HEK293 (cell line): ENCODE data around the gene DENND1A.

Experiments used
- CTCF ChIA-PET: fragments of 350-600 bp; formaldehyde crosslinking; extraction: SDS; loops from one replicate; lab custom pipeline; 2021; ENCODE audit warnings: antibody characterized with exemption; lab: Yijun Ruan, JAX
- POLR2A ChIA-PET: fragments of 300-600 bp; formaldehyde crosslinking; extraction: SDS; loops from one replicate; lab custom pipeline; 2020; ENCODE audit warnings: antibody characterized with exemption, inconsistent platforms; lab: Yijun Ruan, JAX
- H3K27ac ChIP-seq: fragments of 200-500 bp; sonication (Bioruptor generic); 2 replicates; pipeline ENCODE4 v1.5.1; 2014; ENCODE audit warnings: low read depth, low read length, control low read depth, inconsistent platforms; ENCODE audit errors: extremely low read depth
- H3K36me3 ChIP-seq, 2 experiments: fragments of 200-500 bp in 1 of 2; sonication (Bioruptor generic) in 1 of 2; 1 replicate in 1 of 2; 2 replicates in 1 of 2; pipeline ENCODE4 v1.5.1; 2014 to 2017; ENCODE audit warnings: inconsistent platforms in 2 of 2, low read length in 2 of 2; ENCODE audit not compliant: control insufficient read depth in 2 of 2, insufficient read depth in 1 of 2
- H3K4me1 ChIP-seq: fragments of 200-500 bp; sonication (Bioruptor generic); 2 replicates; pipeline ENCODE4 v1.5.1; 2014; ENCODE audit warnings: mild to moderate bottlenecking, low read length, inconsistent platforms; ENCODE audit not compliant: control insufficient read depth, insufficient read depth
- H3K4me3 ChIP-seq: 2 replicates; pipeline ENCODE4 v1.5.1; 2011; ENCODE audit warnings: low read depth, mild to moderate bottlenecking, control low read depth, low read length, moderate library complexity
- H3K9me3 ChIP-seq: fragments of 200-500 bp; sonication (Bioruptor generic); 2 replicates; pipeline ENCODE4 v1.5.1; 2014; ENCODE audit warnings: low read depth, low read length, inconsistent platforms; ENCODE audit not compliant: control insufficient read depth, insufficient read depth
- BCL11A ChIP-seq: fragments of 450-650 bp; formaldehyde crosslinking; IDR thresholded peaks from 2 replicates; pipeline ENCODE4 v1.5.1; 2016; ENCODE audit warnings: low read depth, missing biosample characterization, missing genetic modification characterization
- KLF1 ChIP-seq: fragments of 450-650 bp; formaldehyde crosslinking; IDR thresholded peaks from 2 replicates; pipeline ENCODE4 v1.5.1; 2016; ENCODE audit warnings: missing biosample characterization, missing genetic modification characterization
- KLF7 ChIP-seq: fragments of 450-650 bp; formaldehyde crosslinking; IDR thresholded peaks from 2 replicates; pipeline ENCODE4 v1.5.1; 2016; ENCODE audit warnings: missing biosample characterization, missing genetic modification characterization, borderline replicate concordance
- MEIS1 ChIP-seq: sonication (generic); formaldehyde crosslinking; IDR thresholded peaks from 2 replicates; pipeline ENCODE4 v1.8.1; 2022; ENCODE audit warnings: missing genetic modification reagents, mild to moderate bottlenecking, borderline replicate concordance
- PRDM1 ChIP-seq: fragments of 450-650 bp; formaldehyde crosslinking; IDR thresholded peaks from 2 replicates; pipeline ENCODE4; 2016; ENCODE audit warnings: missing biosample characterization, missing genetic modification characterization
- WT1 ChIP-seq: fragments of 450-650 bp; formaldehyde crosslinking; IDR thresholded peaks from 2 replicates; pipeline ENCODE4 v1.5.1; 2016; ENCODE audit warnings: missing biosample characterization, missing genetic modification characterization
- ZFHX2 ChIP-seq: fragments of 450-650 bp; formaldehyde crosslinking; conservative IDR thresholded peaks from 2 replicates; pipeline ENCODE4 v1.5.1; 2016; ENCODE audit warnings: missing biosample characterization, missing genetic modification characterization
- ZFP69B ChIP-seq: fragments of 450-650 bp; formaldehyde crosslinking; IDR thresholded peaks from 2 replicates; pipeline ENCODE4 v1.5.1; 2016; ENCODE audit warnings: missing biosample characterization, missing genetic modification characterization
- ZNF174 ChIP-seq: fragments of 450-650 bp; formaldehyde crosslinking; IDR thresholded peaks from 2 replicates; pipeline ENCODE4 v1.5.0; 2017; ENCODE audit warnings: missing biosample characterization, mild to moderate bottlenecking, missing genetic modification characterization
- ZNF274 ChIP-seq, 2 experiments: fragments of 200-500 bp in 1 of 2; fragments of 450-650 bp in 1 of 2; sonication (Bioruptor generic) in 1 of 2; formaldehyde crosslinking in 1 of 2; IDR thresholded peaks; 2 replicates each; pipeline versions ENCODE4 v1.5.1 to v1.6.1; 2014 to 2016; ENCODE audit warnings: borderline replicate concordance in 1 of 2, inconsistent platforms in 1 of 2, low read length in 1 of 2, missing biosample characterization in 1 of 2, missing genetic modification characterization in 1 of 2
- ZNF292 ChIP-seq: fragments of 450-650 bp; formaldehyde crosslinking; IDR thresholded peaks from 2 replicates; pipeline ENCODE4 v1.5.1; 2016; ENCODE audit warnings: low read depth, missing biosample characterization, missing genetic modification characterization, borderline replicate concordance
- ZNF354C ChIP-seq: fragments of 450-650 bp; formaldehyde crosslinking; IDR thresholded peaks from 2 replicates; pipeline ENCODE4 v1.5.1; 2016; ENCODE audit warnings: missing biosample characterization, missing genetic modification characterization, low read depth, borderline replicate concordance
- ZNF626 ChIP-seq: fragments of 450-650 bp; sonication (Bioruptor Pico); formaldehyde crosslinking; IDR thresholded peaks from 2 replicates; pipeline ENCODE4 v1.5.1; 2018; ENCODE audit warnings: missing biosample characterization, missing genetic modification characterization, inconsistent platforms
- ZNF677 ChIP-seq: fragments of 450-650 bp; IDR thresholded peaks from 2 replicates; pipeline ENCODE4 v1.5.0; 2018; ENCODE audit warnings: missing biosample characterization, mild to moderate bottlenecking, missing genetic modification characterization, moderate library complexity
- ZNF830 ChIP-seq: fragments of 450-650 bp; IDR thresholded peaks from 2 replicates; pipeline ENCODE4 v1.5.0; 2018; ENCODE audit warnings: missing biosample characterization, missing genetic modification characterization, low read depth, mild to moderate bottlenecking, moderate library complexity
- TF ChIP-seq, protein P1 (sequence below): fragments of 450-650 bp; formaldehyde crosslinking; IDR thresholded peaks from 2 replicates; pipeline ENCODE4 v1.5.1; 2016; ENCODE audit warnings: missing biosample characterization, missing genetic modification characterization, low read depth
- TF ChIP-seq, protein P2 (sequence below): fragments of 450-650 bp; formaldehyde crosslinking; IDR thresholded peaks from 2 replicates; pipeline ENCODE4 v1.5.1; 2016; ENCODE audit warnings: missing biosample characterization, missing genetic modification characterization
- TF ChIP-seq, protein P3 (sequence below): fragments of 450-650 bp; formaldehyde crosslinking; IDR thresholded peaks from 2 replicates; pipeline ENCODE4 v1.5.1; 2016; ENCODE audit warnings: missing biosample characterization, missing genetic modification characterization
- TF ChIP-seq, protein P4 (sequence below): fragments of 450-650 bp; formaldehyde crosslinking; IDR thresholded peaks from 2 replicates; pipeline ENCODE4 v1.5.1; 2016; ENCODE audit warnings: missing biosample characterization, missing genetic modification characterization, borderline replicate concordance
- TF ChIP-seq, protein P5 (sequence below): fragments of 450-650 bp; formaldehyde crosslinking; IDR thresholded peaks from 2 replicates; pipeline ENCODE4 v1.5.1; 2017; ENCODE audit warnings: missing biosample characterization, mild to moderate bottlenecking, missing genetic modification characterization, moderate library complexity

Gene DENND1A

DNA sequence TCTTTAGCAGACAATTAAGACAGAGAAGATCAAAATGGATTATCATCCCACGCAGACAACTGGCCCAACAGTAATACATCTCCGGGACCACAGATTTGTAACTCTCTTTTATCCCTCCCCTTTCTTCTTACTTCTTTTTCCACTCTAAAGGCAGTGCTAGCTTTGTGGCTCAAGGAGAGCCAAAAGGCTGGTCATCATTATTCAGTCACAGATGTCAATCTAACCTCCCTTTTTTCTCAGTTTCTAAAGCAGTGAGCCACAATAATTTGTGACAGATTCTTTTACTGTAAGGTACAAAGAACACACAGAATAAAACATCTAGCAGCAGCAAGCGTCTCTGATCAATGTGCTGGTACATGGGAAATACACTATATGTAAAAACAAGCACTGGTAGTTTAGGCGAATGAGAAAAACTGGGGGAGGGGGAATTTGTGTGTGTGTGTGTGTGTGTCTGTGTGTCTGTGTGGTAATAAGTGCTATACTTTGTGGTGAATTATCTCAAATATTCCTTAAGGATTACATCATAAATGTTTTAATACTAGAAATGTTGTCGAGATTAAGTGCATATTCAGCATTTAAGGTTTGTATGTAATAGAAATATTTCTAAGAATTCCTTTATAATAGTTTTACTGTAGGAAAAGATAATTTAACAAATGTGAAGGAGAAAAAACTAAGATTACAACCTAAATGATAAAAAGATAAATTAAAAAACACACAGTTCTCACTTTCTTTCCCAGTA lies 140.2 kb downstream of the DENND1A start:
- Histone ChIP-seq H3K9me3 (no peaks in the 10 kb centered on the region), H3K36me3 (no peaks in the 10 kb centered on the region), H3K27ac (no peak overlapping the region), H3K4me3 (no peak overlapping the region), H3K4me1 (no peaks in the 10 kb centered on the region)
- TF ChIP-seq, protein P1, sequence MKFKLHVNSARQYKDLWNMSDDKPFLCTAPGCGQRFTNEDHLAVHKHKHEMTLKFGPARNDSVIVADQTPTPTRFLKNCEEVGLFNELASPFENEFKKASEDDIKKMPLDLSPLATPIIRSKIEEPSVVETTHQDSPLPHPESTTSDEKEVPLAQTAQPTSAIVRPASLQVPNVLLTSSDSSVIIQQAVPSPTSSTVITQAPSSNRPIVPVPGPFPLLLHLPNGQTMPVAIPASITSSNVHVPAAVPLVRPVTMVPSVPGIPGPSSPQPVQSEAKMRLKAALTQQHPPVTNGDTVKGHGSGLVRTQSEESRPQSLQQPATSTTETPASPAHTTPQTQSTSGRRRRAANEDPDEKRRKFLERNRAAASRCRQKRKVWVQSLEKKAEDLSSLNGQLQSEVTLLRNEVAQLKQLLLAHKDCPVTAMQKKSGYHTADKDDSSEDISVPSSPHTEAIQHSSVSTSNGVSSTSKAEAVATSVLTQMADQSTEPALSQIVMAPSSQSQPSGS (tag by site-specific recombination), result 0 out of 2 replicates have a peak, but pooled peaks have one; percentile 54
- no peak for TF ChIP-seq BCL11A (tag by site-specific recombination)
- TF ChIP-seq, all 188 proteins: peak for 1
- POLR2A ChIA-PET, result no interaction called here
- CTCF ChIA-PET, result no interaction called here

DNA sequence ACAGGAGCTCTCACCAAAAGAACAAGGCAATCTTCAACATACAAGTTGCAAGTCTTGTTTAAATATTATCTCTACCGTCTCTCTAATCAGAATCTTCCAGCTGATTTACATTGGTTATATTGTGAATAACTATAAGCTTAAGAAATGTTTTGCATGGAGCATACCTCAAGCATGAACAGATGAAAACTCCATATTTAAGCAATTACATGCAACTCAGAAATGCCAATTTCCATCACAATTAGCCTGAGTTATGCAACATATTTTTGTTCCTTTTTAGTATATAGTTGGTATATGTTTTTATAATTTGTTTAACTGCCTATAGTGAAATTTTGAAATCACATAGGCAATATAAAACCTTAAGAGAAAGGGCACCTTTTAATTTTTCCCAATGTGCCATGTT lies 142.5 kb downstream of the DENND1A start:
- ChIA-PET CTCF (no interaction called here), POLR2A (no interaction called here)
- H3K36me3 ChIP-seq, result no peaks in the 10 kb centered on the region
- no peak overlapping the region for H3K4me3 ChIP-seq
- TF ChIP-seq ZNF830 (no peak), ZFHX2 (no peak), ZNF354C (tag by site-specific recombination) (no peak), ZNF677 (tag by site-specific recombination) (no peak), ZNF174 (tag by site-specific recombination) (no peak), WT1 (tag by site-specific recombination) (no peak), KLF7 (no peak), ZNF292 (tag by site-specific recombination) (no peak), ZNF626 (tag by site-specific recombination) (no peak), KLF1 (tag by site-specific recombination) (no peak), PRDM1 (tag by site-specific recombination) (no peak), ZNF274 (IDR thresholded peaks at IDR 0.05; ENCODE audit: low read length) (no peak), ZNF274 (tag by site-specific recombination; IDR thresholded peaks at IDR 0.05; ENCODE audit: borderline replicate concordance) (no peak), MEIS1 (CRISPR knock-in tag) (no peak), ZFP69B (tag by site-specific recombination) (no peak)
- TF ChIP-seq, protein P2, sequence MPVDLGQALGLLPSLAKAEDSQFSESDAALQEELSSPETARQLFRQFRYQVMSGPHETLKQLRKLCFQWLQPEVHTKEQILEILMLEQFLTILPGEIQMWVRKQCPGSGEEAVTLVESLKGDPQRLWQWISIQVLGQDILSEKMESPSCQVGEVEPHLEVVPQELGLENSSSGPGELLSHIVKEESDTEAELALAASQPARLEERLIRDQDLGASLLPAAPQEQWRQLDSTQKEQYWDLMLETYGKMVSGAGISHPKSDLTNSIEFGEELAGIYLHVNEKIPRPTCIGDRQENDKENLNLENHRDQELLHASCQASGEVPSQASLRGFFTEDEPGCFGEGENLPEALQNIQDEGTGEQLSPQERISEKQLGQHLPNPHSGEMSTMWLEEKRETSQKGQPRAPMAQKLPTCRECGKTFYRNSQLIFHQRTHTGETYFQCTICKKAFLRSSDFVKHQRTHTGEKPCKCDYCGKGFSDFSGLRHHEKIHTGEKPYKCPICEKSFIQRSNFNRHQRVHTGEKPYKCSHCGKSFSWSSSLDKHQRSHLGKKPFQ, result no peak
- TF ChIP-seq, protein P3, sequence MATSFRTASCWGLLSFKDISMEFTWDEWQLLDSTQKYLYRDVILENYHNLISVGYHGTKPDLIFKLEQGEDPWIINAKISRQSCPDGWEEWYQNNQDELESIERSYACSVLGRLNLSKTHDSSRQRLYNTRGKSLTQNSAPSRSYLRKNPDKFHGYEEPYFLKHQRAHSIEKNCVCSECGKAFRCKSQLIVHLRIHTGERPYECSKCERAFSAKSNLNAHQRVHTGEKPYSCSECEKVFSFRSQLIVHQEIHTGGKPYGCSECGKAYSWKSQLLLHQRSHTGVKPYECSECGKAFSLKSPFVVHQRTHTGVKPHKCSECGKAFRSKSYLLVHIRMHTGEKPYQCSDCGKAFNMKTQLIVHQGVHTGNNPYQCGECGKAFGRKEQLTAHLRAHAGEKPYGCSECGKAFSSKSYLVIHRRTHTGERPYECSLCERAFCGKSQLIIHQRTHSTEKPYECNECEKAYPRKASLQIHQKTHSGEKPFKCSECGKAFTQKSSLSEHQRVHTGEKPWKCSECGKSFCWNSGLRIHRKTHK, result no peak
- TF ChIP-seq, protein P4, sequence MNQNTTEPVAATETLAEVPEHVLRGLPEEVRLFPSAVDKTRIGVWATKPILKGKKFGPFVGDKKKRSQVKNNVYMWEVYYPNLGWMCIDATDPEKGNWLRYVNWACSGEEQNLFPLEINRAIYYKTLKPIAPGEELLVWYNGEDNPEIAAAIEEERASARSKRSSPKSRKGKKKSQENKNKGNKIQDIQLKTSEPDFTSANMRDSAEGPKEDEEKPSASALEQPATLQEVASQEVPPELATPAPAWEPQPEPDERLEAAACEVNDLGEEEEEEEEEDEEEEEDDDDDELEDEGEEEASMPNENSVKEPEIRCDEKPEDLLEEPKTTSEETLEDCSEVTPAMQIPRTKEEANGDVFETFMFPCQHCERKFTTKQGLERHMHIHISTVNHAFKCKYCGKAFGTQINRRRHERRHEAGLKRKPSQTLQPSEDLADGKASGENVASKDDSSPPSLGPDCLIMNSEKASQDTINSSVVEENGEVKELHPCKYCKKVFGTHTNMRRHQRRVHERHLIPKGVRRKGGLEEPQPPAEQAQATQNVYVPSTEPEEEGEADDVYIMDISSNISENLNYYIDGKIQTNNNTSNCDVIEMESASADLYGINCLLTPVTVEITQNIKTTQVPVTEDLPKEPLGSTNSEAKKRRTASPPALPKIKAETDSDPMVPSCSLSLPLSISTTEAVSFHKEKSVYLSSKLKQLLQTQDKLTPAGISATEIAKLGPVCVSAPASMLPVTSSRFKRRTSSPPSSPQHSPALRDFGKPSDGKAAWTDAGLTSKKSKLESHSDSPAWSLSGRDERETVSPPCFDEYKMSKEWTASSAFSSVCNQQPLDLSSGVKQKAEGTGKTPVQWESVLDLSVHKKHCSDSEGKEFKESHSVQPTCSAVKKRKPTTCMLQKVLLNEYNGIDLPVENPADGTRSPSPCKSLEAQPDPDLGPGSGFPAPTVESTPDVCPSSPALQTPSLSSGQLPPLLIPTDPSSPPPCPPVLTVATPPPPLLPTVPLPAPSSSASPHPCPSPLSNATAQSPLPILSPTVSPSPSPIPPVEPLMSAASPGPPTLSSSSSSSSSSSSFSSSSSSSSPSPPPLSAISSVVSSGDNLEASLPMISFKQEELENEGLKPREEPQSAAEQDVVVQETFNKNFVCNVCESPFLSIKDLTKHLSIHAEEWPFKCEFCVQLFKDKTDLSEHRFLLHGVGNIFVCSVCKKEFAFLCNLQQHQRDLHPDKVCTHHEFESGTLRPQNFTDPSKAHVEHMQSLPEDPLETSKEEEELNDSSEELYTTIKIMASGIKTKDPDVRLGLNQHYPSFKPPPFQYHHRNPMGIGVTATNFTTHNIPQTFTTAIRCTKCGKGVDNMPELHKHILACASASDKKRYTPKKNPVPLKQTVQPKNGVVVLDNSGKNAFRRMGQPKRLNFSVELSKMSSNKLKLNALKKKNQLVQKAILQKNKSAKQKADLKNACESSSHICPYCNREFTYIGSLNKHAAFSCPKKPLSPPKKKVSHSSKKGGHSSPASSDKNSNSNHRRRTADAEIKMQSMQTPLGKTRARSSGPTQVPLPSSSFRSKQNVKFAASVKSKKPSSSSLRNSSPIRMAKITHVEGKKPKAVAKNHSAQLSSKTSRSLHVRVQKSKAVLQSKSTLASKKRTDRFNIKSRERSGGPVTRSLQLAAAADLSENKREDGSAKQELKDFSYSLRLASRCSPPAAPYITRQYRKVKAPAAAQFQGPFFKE (tag by site-specific recombination), result no peak
- TF ChIP-seq, protein P5, sequence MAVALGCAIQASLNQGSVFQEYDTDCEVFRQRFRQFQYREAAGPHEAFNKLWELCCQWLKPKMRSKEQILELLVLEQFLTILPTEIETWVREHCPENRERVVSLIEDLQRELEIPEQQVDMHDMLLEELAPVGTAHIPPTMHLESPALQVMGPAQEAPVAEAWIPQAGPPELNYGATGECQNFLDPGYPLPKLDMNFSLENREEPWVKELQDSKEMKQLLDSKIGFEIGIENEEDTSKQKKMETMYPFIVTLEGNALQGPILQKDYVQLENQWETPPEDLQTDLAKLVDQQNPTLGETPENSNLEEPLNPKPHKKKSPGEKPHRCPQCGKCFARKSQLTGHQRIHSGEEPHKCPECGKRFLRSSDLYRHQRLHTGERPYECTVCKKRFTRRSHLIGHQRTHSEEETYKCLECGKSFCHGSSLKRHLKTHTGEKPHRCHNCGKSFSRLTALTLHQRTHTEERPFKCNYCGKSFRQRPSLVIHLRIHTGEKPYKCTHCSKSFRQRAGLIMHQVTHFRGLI, result no peak
- H3K27ac ChIP-seq, result no peak overlapping the region
- no peaks in the 10 kb centered on the region for H3K9me3 ChIP-seq
- H3K4me1 ChIP-seq, result no peaks in the 10 kb centered on the region
